CD4-positive, alpha-beta memory T cell (primary cell): ENCODE measurements around the gene CUX1. TPM values are rescaled to one million over a fixed set of nuclear protein-coding genes. Genes with fewer than 3 reads are reported as not detected.
"Not testable (repeated sequence)": the region's sequence is repeated elsewhere in the genome, so short reads cannot be mapped to it uniquely, and the experiment has no call there.

ENCODE experiments used
- CTCF ChIA-PET: fragments of 350-600 bp; sonication (Branson Sonifier 250); formaldehyde crosslinking; loops from one replicate; lab custom pipeline; 2021; ENCODE audit warnings: inconsistent platforms; ENCODE audit not compliant: partially characterized antibody; lab: Charles Lee
- POLR2A ChIA-PET: fragments of 350-600 bp; sonication (Branson Sonifier 250); formaldehyde crosslinking; loops from one replicate; lab custom pipeline; 2021; ENCODE audit not compliant: partially characterized antibody; lab: Charles Lee
- DNase-seq, 5 donors: peaks; one replicate each; pipeline versions ENCODE4 v3.0.0 to v3.0.0-alpha.2; 2020 to 2022; ENCODE audit warnings: mixed read lengths in 1 of 5
- H3K27ac ChIP-seq: one replicate; pipeline ENCODE4 v1.7.0; 2013; ENCODE audit warnings: low read depth, low read length
- H3K27me3 ChIP-seq: 2 replicates; pipeline ENCODE4 v1.7.0; 2013; ENCODE audit warnings: mild to moderate bottlenecking, low read length, moderate library complexity; ENCODE audit not compliant: insufficient read depth
- H3K36me3 ChIP-seq: 2 replicates; pipeline ENCODE4 v1.7.0; 2013; ENCODE audit warnings: mild to moderate bottlenecking, low read length, moderate library complexity; ENCODE audit not compliant: insufficient read depth
- H3K4me1 ChIP-seq: 2 replicates; pipeline ENCODE4 v1.7.0; 2013; ENCODE audit warnings: mild to moderate bottlenecking, low read length, moderate library complexity; ENCODE audit not compliant: insufficient read depth
- H3K4me3 ChIP-seq, 2 donors: one replicate each; pipeline ENCODE4 v1.7.0; 2013; ENCODE audit warnings: low read length in 2 of 2, mild to moderate bottlenecking in 1 of 2
- H3K9me3 ChIP-seq, 2 donors: one replicate each; pipeline ENCODE4 v1.7.0; 2013; ENCODE audit warnings: low read length in 2 of 2, control low read depth in 1 of 2; ENCODE audit not compliant: control insufficient read depth in 1 of 2
- H3K27ac Mint-ChIP-seq, 7 donors: one replicate each; pipeline ENCODE4 v1.8.0; 2020 to 2021; ENCODE audit warnings: mixed read lengths in 7 of 7, mild to moderate bottlenecking in 6 of 7, inconsistent platforms in 3 of 7, moderate library complexity in 3 of 7
- H3K27me3 Mint-ChIP-seq, 2 donors: one replicate each; pipeline ENCODE4 v1.8.0; 2020 to 2021; ENCODE audit warnings: mixed read lengths in 2 of 2
- H3K36me3 Mint-ChIP-seq, 2 donors: one replicate each; pipeline ENCODE4 v1.8.0; 2020 to 2021; ENCODE audit warnings: mixed read lengths in 2 of 2, inconsistent platforms in 1 of 2, mild to moderate bottlenecking in 1 of 2
- H3K4me1 Mint-ChIP-seq, 4 donors: one replicate each; pipeline ENCODE4 v1.8.0; 2020 to 2021; ENCODE audit warnings: mixed read lengths in 4 of 4, mild to moderate bottlenecking in 1 of 4
- H3K4me3 Mint-ChIP-seq, 8 donors: one replicate each; pipeline ENCODE4 v1.8.0; 2020 to 2021; ENCODE audit warnings: mixed read lengths in 8 of 8, mild to moderate bottlenecking in 7 of 8, moderate library complexity in 6 of 8, inconsistent platforms in 3 of 8
- H3K9me3 Mint-ChIP-seq, 8 donors: one replicate each; pipeline ENCODE4 v1.8.0; 2020 to 2021; ENCODE audit warnings: mixed read lengths in 8 of 8, mild to moderate bottlenecking in 5 of 8, inconsistent platforms in 3 of 8, moderate library complexity in 1 of 8
- intact Hi-C: fragments of 100-400 bp; cut with micrococcal nuclease; formaldehyde crosslinking; loops from one replicate; pipeline ENCODE4 v1.15.1; 2023
- polyA plus RNA-seq, 2 donors: library from polyadenylated mRNA; unstranded; fragments of 300-500 nt; fragmentation: Illumina TruSeq; gene quantifications; one replicate each; pipeline ENCODE4 v1.2.3, GENCODE V29; 2021
- total RNA-seq, 2 experiments: library from RNA; stranded (reverse); gene quantifications; one replicate each; pipeline ENCODE4 v1.2.3, GENCODE V29; 2021

Gene CUX1
- total and polyA plus RNA-seq, 4 experiments from 2014 or later, result 2.1 to 47.6 (median 36.1) TPM

DNA sequence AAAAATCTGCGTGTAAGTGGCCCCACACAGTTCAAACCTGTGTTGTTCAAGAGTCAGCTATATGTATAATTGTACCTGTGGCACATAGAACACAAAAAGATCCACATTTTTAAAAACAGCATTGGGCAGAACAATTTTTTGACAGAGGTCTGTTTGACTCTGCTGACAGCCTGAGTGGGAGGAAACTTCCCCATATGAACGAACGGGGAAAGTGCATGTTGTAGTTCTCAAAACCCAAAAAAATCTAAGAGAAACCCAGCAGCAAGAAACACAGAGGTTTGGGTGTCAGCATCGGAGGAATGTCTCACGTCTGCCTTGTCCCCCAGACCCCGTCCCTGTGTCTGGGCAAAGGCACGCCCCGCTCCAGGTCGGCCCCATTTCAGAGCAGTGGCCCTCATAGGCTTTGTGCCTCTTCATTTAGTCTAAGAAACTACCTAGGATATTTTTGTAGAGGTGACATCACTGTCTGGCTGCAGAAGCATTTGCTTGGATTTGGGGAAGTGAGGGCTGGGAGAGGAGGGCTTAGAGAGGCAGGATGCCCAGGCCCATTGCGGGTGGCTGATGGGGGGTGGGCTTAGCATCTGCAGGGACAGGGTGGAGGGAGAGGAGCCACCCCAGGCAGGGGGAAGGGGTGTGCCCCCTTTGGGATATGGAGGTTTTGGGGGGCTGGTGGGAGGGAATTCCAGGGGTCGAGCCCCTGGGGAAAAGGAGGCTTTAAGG is 11.0 kb downstream of the CUX1 start:
- no peak overlapping the region for H3K4me3 Mint-ChIP-seq
- no peak for DNase-seq
- peaks cover 4 to 31% (median 13%) of the 10 kb centered on the region in 4 donors for H3K4me1 Mint-ChIP-seq
- Histone ChIP-seq H3K27me3 (no peaks in the 10 kb centered on the region), H3K36me3 (no peaks in the 10 kb centered on the region), H3K4me1 (no peaks in the 10 kb centered on the region), H3K27ac (no peak overlapping the region), H3K4me3 (no peak overlapping the region), H3K9me3 (no peaks in the 10 kb centered on the region)
- ChIA-PET CTCF (no interaction called here), POLR2A (no interaction called here)
- H3K9me3 Mint-ChIP-seq, result no peaks in the 10 kb centered on the region
- H3K36me3 Mint-ChIP-seq, result peaks cover 2 to 4% of the 10 kb centered on the region in 2 donors
- intact Hi-C loops, result no loop called here
- H3K27ac Mint-ChIP-seq, result no peak overlapping the region
- no peaks in the 10 kb centered on the region for H3K27me3 Mint-ChIP-seq

DNA sequence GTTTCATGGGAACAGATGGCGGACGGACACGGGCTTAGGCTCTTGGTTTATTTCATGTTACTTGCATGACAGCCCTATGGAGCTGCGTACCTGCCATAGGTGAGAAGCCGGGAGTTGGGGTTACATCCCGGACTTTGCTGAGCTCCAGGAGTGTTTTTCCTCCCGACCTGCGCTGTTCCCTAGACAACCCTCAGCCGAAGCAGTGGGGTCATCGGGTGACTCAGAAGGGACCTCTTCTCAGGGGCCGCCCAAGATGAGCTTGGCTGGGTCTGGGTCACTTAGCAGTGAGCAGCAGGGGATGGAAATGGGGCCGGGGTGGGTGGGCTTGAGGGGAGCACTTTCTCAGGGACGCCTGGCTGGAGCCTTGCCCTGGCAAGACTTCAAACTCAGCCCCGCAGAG is 11.9 kb downstream of the CUX1 start:
- Histone ChIP-seq H3K36me3 (no peaks in the 10 kb centered on the region), H3K4me3 (no peak overlapping the region), H3K27ac (no peak overlapping the region), H3K27me3 (no peaks in the 10 kb centered on the region), H3K4me1 (no peaks in the 10 kb centered on the region), H3K9me3 (no peaks in the 10 kb centered on the region)
- POLR2A ChIA-PET, result no interaction called here
- no peak for DNase-seq
- Mint-ChIP-seq H3K4me1 (peaks cover 0 to 26% (median 13%) of the 10 kb centered on the region in 4 donors), H3K36me3 (peaks cover 2 to 4% of the 10 kb centered on the region in 2 donors), H3K9me3 (no peaks in the 10 kb centered on the region), H3K4me3 (no peak overlapping the region), H3K27ac (no peak overlapping the region), H3K27me3 (no peaks in the 10 kb centered on the region)
- CTCF ChIA-PET, result no interaction called here
- intact Hi-C loops, result no loop called here

GRCh38 chr7:101829821-101830220 is 12.4 kb downstream of the CUX1 start:
- Histone ChIP-seq H3K9me3 (no peaks in the 10 kb centered on the region), H3K27ac (no peak overlapping the region), H3K4me1 (no peaks in the 10 kb centered on the region), H3K27me3 (no peaks in the 10 kb centered on the region), H3K36me3 (no peaks in the 10 kb centered on the region), H3K4me3 (no peak overlapping the region)
- Mint-ChIP-seq H3K36me3 (peaks cover 2 to 4% of the 10 kb centered on the region in 2 donors), H3K27me3 (no peaks in the 10 kb centered on the region), H3K9me3 (no peaks in the 10 kb centered on the region), H3K4me1 (peaks cover 0 to 25% (median 13%) of the 10 kb centered on the region in 4 donors), H3K27ac (no peak overlapping the region), H3K4me3 (no peak overlapping the region)
- intact Hi-C loops, result no loop called here
- ChIA-PET CTCF (no interaction called here), POLR2A (no interaction called here)
- DNase-seq, result no peak

- H3K27me3 Mint-ChIP-seq, H3K9me3 ChIP-seq, H3K27ac ChIP-seq, H3K27ac Mint-ChIP-seq, H3K4me3 ChIP-seq, intact Hi-C loops, H3K4me3 Mint-ChIP-seq, DNase-seq, POLR2A ChIA-PET, H3K36me3 ChIP-seq, H3K4me1 ChIP-seq, H3K27me3 ChIP-seq, H3K9me3 Mint-ChIP-seq, CTCF ChIA-PET: not testable (repeated sequence)
- Mint-ChIP-seq H3K4me1 (peaks cover 0 to 15% (median 9%) of the 10 kb centered on the region in 4 donors), H3K36me3 (peaks cover 6 to 11% of the 10 kb centered on the region in 2 donors)
Observed at GRCh38 chr7:101831396-101831795, 14.0 kb downstream of the CUX1 start.

DNA sequence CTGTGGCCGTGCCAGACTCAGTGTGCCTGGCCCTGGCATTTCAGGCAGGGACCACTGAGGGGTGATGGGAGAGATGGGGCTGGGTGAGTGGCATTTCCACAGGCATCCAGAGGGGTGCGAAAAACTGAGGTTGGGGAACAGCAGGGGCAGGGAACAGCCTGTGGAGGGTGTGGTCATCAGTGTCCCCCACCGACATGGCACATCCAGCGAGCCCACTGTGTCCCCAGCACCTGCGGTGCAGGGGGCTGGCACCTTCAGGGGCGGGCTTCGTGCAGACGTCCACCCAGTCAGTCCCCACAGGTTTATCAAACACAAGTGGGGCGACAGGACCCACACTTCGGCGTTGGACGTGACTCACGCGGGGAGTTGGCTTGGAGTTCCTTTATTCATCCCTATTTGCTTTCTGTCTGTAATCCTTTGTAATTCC is 14.8 kb downstream of the CUX1 start:
- intact Hi-C loops, result no loop called here
- H3K27me3 ChIP-seq, result no peaks in the 10 kb centered on the region
- Mint-ChIP-seq H3K36me3 (peaks cover 6 to 11% of the 10 kb centered on the region in 2 donors), H3K4me3 (no peak overlapping the region), H3K27ac (no peak overlapping the region), H3K4me1 (peaks cover 0 to 22% (median 8%) of the 10 kb centered on the region in 4 donors), H3K9me3 (no peaks in the 10 kb centered on the region), H3K27me3 (no peaks in the 10 kb centered on the region)
- no peaks in the 10 kb centered on the region for H3K36me3 ChIP-seq
- POLR2A ChIA-PET, result no interaction called here
- CTCF ChIA-PET, result no interaction called here
- no peak overlapping the region for H3K4me3 ChIP-seq
- no peaks in the 10 kb centered on the region for H3K9me3 ChIP-seq
- no peak for DNase-seq
- no peaks in the 10 kb centered on the region for H3K4me1 ChIP-seq
- H3K27ac ChIP-seq, result no peak overlapping the region

DNA sequence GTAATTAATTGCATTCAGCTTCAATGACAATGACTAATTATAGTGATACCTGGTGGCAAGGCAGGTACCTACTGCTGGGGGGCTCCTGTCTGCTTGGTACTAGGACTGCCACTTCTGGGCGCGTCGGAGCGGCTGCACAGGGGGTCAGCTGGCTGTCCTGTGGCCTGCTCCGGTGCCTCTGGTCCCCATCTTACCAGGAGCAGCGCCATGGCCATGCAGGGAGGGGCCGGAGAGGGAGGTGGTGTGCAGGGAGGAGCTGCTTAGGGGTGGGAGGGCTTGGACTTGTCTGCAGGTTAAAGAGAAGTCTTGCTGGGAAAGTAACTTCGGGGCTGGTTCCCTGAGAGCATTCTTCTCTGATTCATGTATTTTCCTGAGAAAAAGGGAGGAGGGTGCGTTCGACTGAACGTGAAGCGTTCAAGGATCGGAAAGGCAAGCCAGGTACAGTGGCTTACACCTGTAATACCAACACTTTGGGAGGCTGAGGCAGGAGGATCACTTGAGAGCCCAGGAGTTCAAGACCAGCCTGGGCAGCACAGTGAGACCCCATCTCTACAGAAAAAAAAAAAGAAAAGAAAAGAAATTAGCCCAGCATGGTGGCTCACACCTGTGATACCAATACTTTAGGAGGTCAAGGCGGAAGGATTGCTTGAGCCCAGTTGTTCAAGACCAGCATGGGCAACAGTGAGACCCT is 15.4 kb downstream of the CUX1 start:
- POLR2A ChIA-PET, result no interaction called here
- no peaks in the 10 kb centered on the region for H3K9me3 ChIP-seq
- Mint-ChIP-seq H3K36me3 (peaks cover 3 to 7% of the 10 kb centered on the region in 2 donors), H3K9me3 (no peaks in the 10 kb centered on the region), H3K27ac (peak overlapping the region in 3 of 7 donors; percentile 22 to 73 (median 46)), H3K27me3 (no peaks in the 10 kb centered on the region), H3K4me1 (peaks cover 0 to 26% (median 5%) of the 10 kb centered on the region in 4 donors), H3K4me3 (no peak overlapping the region)
- no peak overlapping the region for H3K27ac ChIP-seq
- no peak for DNase-seq
- H3K4me3 ChIP-seq, result no peak overlapping the region
- H3K27me3 ChIP-seq, result no peaks in the 10 kb centered on the region
- no peaks in the 10 kb centered on the region for H3K4me1 ChIP-seq
- CTCF ChIA-PET, result no interaction called here
- intact Hi-C loops, result no loop called here
- no peaks in the 10 kb centered on the region for H3K36me3 ChIP-seq

DNA sequence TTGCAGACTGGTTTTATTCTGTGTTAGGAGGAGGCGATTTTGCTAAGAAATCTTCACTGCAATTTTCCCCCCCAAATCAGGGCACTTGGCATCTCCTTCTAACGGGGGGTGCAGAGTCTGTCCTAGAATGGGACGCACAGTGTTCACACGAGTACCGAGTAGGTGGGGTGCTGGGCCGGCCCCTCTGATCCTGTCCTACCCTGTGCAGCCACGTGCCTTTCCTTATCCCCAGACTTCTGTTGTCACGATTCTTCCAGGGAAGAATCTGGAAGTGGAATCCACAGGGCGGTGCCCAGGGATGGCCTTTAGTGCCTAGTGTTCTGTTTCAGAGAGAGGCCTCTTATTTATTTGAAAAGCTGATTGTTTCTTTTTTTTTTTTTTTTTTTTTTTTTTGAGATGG is 16.4 kb downstream of the CUX1 start:
- H3K27me3 Mint-ChIP-seq, result no peaks in the 10 kb centered on the region
- H3K27me3 ChIP-seq, result no peaks in the 10 kb centered on the region
- no peaks in the 10 kb centered on the region for H3K9me3 Mint-ChIP-seq
- ChIA-PET POLR2A (no interaction called here), CTCF (interaction anchor here (0.5 kb wide), 1 partner anchor 44 kb away, joined by 3 read pairs; no protein-coding TSS in a partner anchor)
- no peak overlapping the region for H3K4me3 ChIP-seq
- H3K4me1 Mint-ChIP-seq, result peaks cover 0 to 25% (median 6%) of the 10 kb centered on the region in 4 donors
- DNase-seq, result no peak
- no peaks in the 10 kb centered on the region for H3K4me1 ChIP-seq
- H3K27ac Mint-ChIP-seq, result no peak overlapping the region
- no peak overlapping the region for H3K27ac ChIP-seq
- H3K4me3 Mint-ChIP-seq, result no peak overlapping the region
- H3K9me3 ChIP-seq, result no peaks in the 10 kb centered on the region
- H3K36me3 ChIP-seq, result no peaks in the 10 kb centered on the region
- intact Hi-C loops, result no loop called here
- peaks cover 3 to 7% of the 10 kb centered on the region in 2 donors for H3K36me3 Mint-ChIP-seq
